ENCODE measurements around the gene SPOCK1.

SPOCK1 gene

GRCh38 chr5:137228816-137229215 lies 270.3 kb downstream of the SPOCK1 start:
- DNase-seq (ENCODE audit: low read depth in 2 of 2), result no peak

- no peak for DNase-seq (ENCODE audit: low read depth in 2 of 2)
Observed at GRCh38 chr5:137226081-137226480, 273.0 kb downstream of the SPOCK1 start.

GRCh38 chr5:137223324-137224295 lies 275.5 kb downstream of the SPOCK1 start:
- no peak for DNase-seq (ENCODE audit: low read depth in 2 of 2)

- DNase-seq (ENCODE audit: low read depth in 2 of 2), result no peak
Observed at GRCh38 chr5:137221943-137222342, 277.2 kb downstream of the SPOCK1 start.

GRCh38 chr5:137220523-137220927 lies 278.6 kb downstream of the SPOCK1 start:
- no peak for DNase-seq (ENCODE audit: low read depth in 2 of 2)

- no peak for DNase-seq (ENCODE audit: low read depth in 2 of 2)
Observed at GRCh38 chr5:137218896-137219295, 280.2 kb downstream of the SPOCK1 start.

GRCh38 chr5:137218471-137218870 lies 280.7 kb downstream of the SPOCK1 start:
- DNase-seq (ENCODE audit: low read depth in 2 of 2), result no peak

GRCh38 chr5:137217599-137218200 lies 281.4 kb downstream of the SPOCK1 start:
- no peak for DNase-seq (ENCODE audit: low read depth in 2 of 2)

- DNase-seq (ENCODE audit: low read depth in 2 of 2), result no peak
Observed at GRCh38 chr5:137216976-137217598, 282.0 kb downstream of the SPOCK1 start.

GRCh38 chr5:137215780-137216179 lies 283.3 kb downstream of the SPOCK1 start:
- DNase-seq (ENCODE audit: low read depth in 2 of 2), result no peak

GRCh38 chr5:137215261-137215660 lies 283.9 kb downstream of the SPOCK1 start:
- DNase-seq (ENCODE audit: low read depth in 2 of 2), result no peak

GRCh38 chr5:137214446-137215189 lies 284.5 kb downstream of the SPOCK1 start:
- DNase-seq (ENCODE audit: low read depth in 2 of 2), result no peak

GRCh38 chr5:137212471-137212870 lies 286.7 kb downstream of the SPOCK1 start:
- DNase-seq (ENCODE audit: low read depth in 2 of 2), result no peak

- DNase-seq (ENCODE audit: low read depth in 2 of 2), result no peak
Observed at GRCh38 chr5:137209232-137209809, 289.8 kb downstream of the SPOCK1 start.

- DNase-seq (ENCODE audit: low read depth in 2 of 2), result no peak
Observed at GRCh38 chr5:137207023-137207760, 291.9 kb downstream of the SPOCK1 start.

- DNase-seq (ENCODE audit: low read depth in 2 of 2), result no peak
Observed at GRCh38 chr5:137206030-137206715, 293.0 kb downstream of the SPOCK1 start.

GRCh38 chr5:137205231-137206027 lies 293.7 kb downstream of the SPOCK1 start:
- DNase-seq (ENCODE audit: low read depth in 2 of 2), result no peak

- no peak for DNase-seq (ENCODE audit: low read depth in 2 of 2)
Observed at GRCh38 chr5:137203011-137203632, 296.0 kb downstream of the SPOCK1 start.

GRCh38 chr5:137201876-137202275 lies 297.2 kb downstream of the SPOCK1 start:
- no peak for DNase-seq (ENCODE audit: low read depth in 2 of 2)
